Smooth muscle cell (in vitro differentiated cells): ENCODE results near the gene ZBED1. TPM values are rescaled to one million over a fixed set of nuclear protein-coding genes. Genes with fewer than 3 reads are reported as not detected.
"Not testable (repeated sequence)": the region's sequence is repeated elsewhere in the genome, so short reads cannot be mapped to it uniquely, and the experiment has no call there.

Experiments used
- DNase-seq: peaks from one replicate; lab custom pipeline; 2025; ENCODE audit not compliant: unreplicated experiment; lab: John Stamatoyannopoulos, UW
- H2AFZ ChIP-seq: fragments of 200-600 bp; sonication (generic); 2 replicates; pipeline ENCODE4 v1.6.0; 2016; ENCODE audit warnings: antibody characterized with exemption, low read depth, mild to moderate bottlenecking
- H3F3A ChIP-seq: fragments of 200-600 bp; sonication (generic); 2 replicates; pipeline ENCODE4 v1.6.0; 2017; ENCODE audit warnings: antibody characterized with exemption, low read depth
- H3K27ac ChIP-seq: fragments of 200-600 bp; sonication (generic); 2 replicates; pipeline ENCODE4 v1.5.1; 2016; ENCODE audit warnings: low read depth, mild to moderate bottlenecking
- H3K27me3 ChIP-seq: fragments of 200-600 bp; sonication (generic); 2 replicates; pipeline ENCODE4 v1.6.1; 2016; ENCODE audit warnings: low read depth, mild to moderate bottlenecking
- H3K36me3 ChIP-seq: fragments of 200-600 bp; sonication (generic); 2 replicates; pipeline ENCODE4 v1.5.1; 2016; ENCODE audit warnings: low read depth
- H3K4me1 ChIP-seq: fragments of 200-600 bp; sonication (generic); 2 replicates; pipeline ENCODE4 v1.5.1; 2016; ENCODE audit warnings: low read depth
- H3K4me2 ChIP-seq: fragments of 200-600 bp; sonication (generic); 2 replicates; pipeline ENCODE4 v1.6.0; 2016; ENCODE audit warnings: mild to moderate bottlenecking
- H3K4me3 ChIP-seq: fragments of 200-600 bp; sonication (generic); 2 replicates; pipeline ENCODE4 v1.5.1; 2016; ENCODE audit warnings: mild to moderate bottlenecking
- H3K79me2 ChIP-seq: fragments of 200-600 bp; sonication (generic); 2 replicates; pipeline ENCODE4 v1.6.0; 2016; ENCODE audit warnings: low read depth, mild to moderate bottlenecking
- H3K9ac ChIP-seq: fragments of 200-600 bp; sonication (generic); 2 replicates; pipeline ENCODE4 v1.6.0; 2016; ENCODE audit warnings: low read depth
- H3K9me3 ChIP-seq: fragments of 200-600 bp; sonication (generic); replicated peaks from 2 replicates; pipeline ENCODE4 v1.5.1; 2016; ENCODE audit warnings: low read depth
- H4K20me1 ChIP-seq: fragments of 200-600 bp; sonication (generic); 2 replicates; pipeline ENCODE4 v1.6.0; 2016; ENCODE audit warnings: low read depth
- WGBS: methylation state at CpG from one replicate; pipeline ENCODE4 v1.1.7; 2016; ENCODE audit warnings: low lambda C conversion rate; 5-methylcytosine and 5-hydroxymethylcytosine counted together
- polyA plus RNA-seq: library from polyadenylated mRNA; unstranded; fragments of >200 nt; fragmentation: Nextera tagmentation; extraction: Ambion mirVana; gene quantifications from 2 replicates; pipeline ENCODE4 v1.2.1, GENCODE V29; 2016
- total RNA-seq: library from RNA; depleted of rRNA; stranded (reverse); fragments of >200 nt; gene quantifications from 2 replicates; pipeline ENCODE4 v1.2.3, GENCODE V29; 2014
- TF ChIP-seq, protein P1 (sequence below): fragments of 200-600 bp; sonication (generic); IDR thresholded peaks from 2 replicates; pipeline ENCODE4 v1.5.1; 2017; ENCODE audit warnings: borderline replicate concordance, mild to moderate bottlenecking, antibody characterized with exemption; ENCODE audit not compliant: insufficient read depth, poor library complexity, severe bottlenecking

ZBED1 gene
- total and polyA plus RNA-seq, 2 experiments from 2014 or later: 19.0 to 23.6 TPM

DNA sequence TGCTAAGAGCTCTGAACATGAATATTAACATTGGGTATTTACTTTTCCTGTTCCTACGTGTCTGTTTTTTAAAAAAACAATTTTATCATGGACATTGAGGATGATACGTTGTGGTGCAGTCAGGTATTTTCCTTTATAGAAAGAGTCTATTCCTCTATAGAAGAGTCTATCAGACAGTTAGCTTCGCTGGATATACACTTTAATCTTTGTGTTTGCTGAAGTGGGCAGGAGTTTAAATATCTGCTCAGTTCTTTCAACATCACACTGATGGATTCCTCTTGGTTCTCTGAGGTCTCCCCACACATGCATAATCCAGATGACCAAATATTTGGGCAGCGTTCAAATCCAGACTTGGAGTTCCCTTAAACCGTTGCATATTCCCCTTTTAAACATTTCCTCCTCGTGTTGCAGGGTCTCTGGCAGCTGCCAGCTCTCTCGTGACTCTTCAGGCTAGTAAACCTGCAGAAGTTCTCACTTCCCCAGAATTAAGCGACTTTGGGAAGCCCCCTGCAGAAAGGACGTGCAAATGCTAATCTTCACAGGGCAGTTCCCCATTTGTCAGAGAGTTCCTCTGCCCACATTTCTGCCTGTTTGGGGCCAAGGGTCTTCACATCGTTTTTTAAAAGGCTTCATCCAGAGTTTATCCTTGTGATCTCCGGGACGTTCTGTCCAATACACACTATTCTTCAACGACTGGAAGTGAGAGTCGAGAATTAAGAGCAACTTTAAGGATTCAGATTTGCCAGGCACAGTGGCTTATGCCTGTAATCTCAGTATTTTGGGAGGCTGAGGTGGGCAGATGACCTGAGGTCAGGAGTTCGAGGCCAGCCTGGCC lies 20.5 kb upstream of the ZBED1 start:
- no peak for DNase-seq
- no peaks in the 10 kb centered on the region for H3K9me3 ChIP-seq
- TF ChIP-seq, protein P1, sequence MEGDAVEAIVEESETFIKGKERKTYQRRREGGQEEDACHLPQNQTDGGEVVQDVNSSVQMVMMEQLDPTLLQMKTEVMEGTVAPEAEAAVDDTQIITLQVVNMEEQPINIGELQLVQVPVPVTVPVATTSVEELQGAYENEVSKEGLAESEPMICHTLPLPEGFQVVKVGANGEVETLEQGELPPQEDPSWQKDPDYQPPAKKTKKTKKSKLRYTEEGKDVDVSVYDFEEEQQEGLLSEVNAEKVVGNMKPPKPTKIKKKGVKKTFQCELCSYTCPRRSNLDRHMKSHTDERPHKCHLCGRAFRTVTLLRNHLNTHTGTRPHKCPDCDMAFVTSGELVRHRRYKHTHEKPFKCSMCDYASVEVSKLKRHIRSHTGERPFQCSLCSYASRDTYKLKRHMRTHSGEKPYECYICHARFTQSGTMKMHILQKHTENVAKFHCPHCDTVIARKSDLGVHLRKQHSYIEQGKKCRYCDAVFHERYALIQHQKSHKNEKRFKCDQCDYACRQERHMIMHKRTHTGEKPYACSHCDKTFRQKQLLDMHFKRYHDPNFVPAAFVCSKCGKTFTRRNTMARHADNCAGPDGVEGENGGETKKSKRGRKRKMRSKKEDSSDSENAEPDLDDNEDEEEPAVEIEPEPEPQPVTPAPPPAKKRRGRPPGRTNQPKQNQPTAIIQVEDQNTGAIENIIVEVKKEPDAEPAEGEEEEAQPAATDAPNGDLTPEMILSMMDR: no peak
- no peak overlapping the region for H3K9ac ChIP-seq
- H3K4me3 ChIP-seq: no peak overlapping the region
- WGBS: 77% methylated on average over 15 of the region's 15 CpGs
- H3K36me3 ChIP-seq: no peaks in the 10 kb centered on the region
- no peaks in the 10 kb centered on the region for H3K27me3 ChIP-seq
- no peaks in the 10 kb centered on the region for H3F3A ChIP-seq
- H2AFZ ChIP-seq: no peak overlapping the region
- no peaks in the 10 kb centered on the region for H3K4me1 ChIP-seq
- no peaks in the 10 kb centered on the region for H3K79me2 ChIP-seq
- no peaks in the 10 kb centered on the region for H4K20me1 ChIP-seq
- H3K4me2 ChIP-seq: no peak overlapping the region
- no peak overlapping the region for H3K27ac ChIP-seq

DNA sequence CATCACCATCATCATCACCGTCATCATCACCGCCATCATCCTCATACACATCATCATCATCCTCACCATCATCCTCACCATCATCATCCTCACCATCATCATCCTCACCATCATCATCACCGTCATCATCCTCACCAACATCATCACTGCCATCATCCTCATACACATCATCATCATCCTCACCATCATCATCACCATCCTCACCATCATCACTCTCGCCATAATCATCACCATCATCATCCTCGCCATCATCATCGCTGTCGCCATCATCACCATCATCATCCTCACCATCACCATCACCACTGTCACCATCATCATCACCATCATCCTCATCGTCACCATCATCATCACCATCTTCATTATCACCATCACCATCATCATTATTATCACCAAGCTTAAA lies 19.8 kb upstream of the ZBED1 start:
- H3K9me3 ChIP-seq: no peaks in the 10 kb centered on the region
- H3F3A ChIP-seq: no peaks in the 10 kb centered on the region
- 96% methylated on average over 8 of the region's 8 CpGs for WGBS
- H2AFZ ChIP-seq: no peak overlapping the region
- H3K4me1 ChIP-seq: no peaks in the 10 kb centered on the region
- no peaks in the 10 kb centered on the region for H3K36me3 ChIP-seq
- no peaks in the 10 kb centered on the region for H3K79me2 ChIP-seq
- H4K20me1 ChIP-seq: no peaks in the 10 kb centered on the region
- no peak for DNase-seq
- H3K27ac ChIP-seq: no peak overlapping the region
- no peak overlapping the region for H3K9ac ChIP-seq
- no peaks in the 10 kb centered on the region for H3K27me3 ChIP-seq
- no peak overlapping the region for H3K4me2 ChIP-seq
- H3K4me3 ChIP-seq: no peak overlapping the region
- TF ChIP-seq, protein P1: no peak

DNA sequence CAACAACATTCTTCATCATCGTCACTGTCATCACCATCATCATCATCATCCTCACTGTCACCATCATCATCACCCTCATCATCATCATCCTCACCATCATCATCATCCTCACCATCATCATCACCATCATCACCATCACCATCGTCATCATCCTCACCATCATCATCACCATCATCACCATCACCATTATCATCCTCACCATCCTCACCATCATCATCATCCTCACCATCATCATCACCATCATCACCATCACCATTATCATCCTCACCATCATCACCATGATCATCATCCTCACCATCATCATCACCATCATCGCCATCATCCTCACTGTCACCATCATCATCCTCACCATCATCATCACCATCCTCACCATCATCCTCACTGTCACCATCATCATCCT lies 18.9 kb upstream of the ZBED1 start:
- not testable (repeated sequence) for H3K79me2 ChIP-seq, H3K4me2 ChIP-seq, H3F3A ChIP-seq, H3K4me1 ChIP-seq, DNase-seq, H3K36me3 ChIP-seq, H3K9ac ChIP-seq, H2AFZ ChIP-seq, H3K4me3 ChIP-seq, H3K9me3 ChIP-seq, H3K27me3 ChIP-seq, H3K27ac ChIP-seq, H4K20me1 ChIP-seq
- 52% methylated on average over 3 of the region's 3 CpGs for WGBS

DNA sequence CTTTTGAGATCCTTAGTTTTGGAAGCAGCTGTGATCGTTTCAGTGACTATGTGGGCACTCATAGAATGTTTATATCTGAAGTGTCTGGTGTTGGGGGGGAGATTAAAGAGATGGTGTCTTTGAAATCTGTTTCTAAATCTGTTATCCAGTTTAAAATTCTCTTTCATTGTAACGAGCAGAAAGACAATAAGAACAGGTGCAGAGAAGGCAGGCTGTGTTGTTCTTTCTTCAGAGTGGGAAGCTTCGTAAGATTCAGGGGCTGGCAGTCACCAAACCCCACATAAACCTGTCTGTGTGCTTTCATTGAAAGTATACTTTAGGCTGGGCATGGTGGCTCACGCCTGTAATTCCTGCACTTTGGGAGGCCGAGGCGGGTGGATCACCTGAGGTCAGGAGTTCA lies 16.3 kb upstream of the ZBED1 start:
- WGBS: 93% methylated on average over 6 of the region's 6 CpGs
- Histone ChIP-seq H3K27me3 (no peaks in the 10 kb centered on the region), H3K9me3 (no peaks in the 10 kb centered on the region), H3K4me3 (no peak overlapping the region), H3K36me3 (no peaks in the 10 kb centered on the region), H3K79me2 (no peaks in the 10 kb centered on the region), H4K20me1 (no peaks in the 10 kb centered on the region), H2AFZ (no peak overlapping the region), H3K27ac (no peak overlapping the region), H3K4me2 (no peak overlapping the region), H3F3A (no peaks in the 10 kb centered on the region), H3K9ac (no peak overlapping the region), H3K4me1 (no peaks in the 10 kb centered on the region)
- TF ChIP-seq, protein P1: no peak
- DNase-seq: no peak
